HCT116 (cell line): Measurements from ENCODE around the gene STRIP1.

ENCODE experiments used
- ATF3 ChIP-seq: IDR thresholded peaks from 2 replicates; pipeline ENCODE4 v1.6.1; 2012
- CEBPB ChIP-seq: IDR thresholded peaks from 2 replicates; pipeline ENCODE4 v1.6.1; 2012; ENCODE audit warnings: low read depth
- EGR1 ChIP-seq: IDR thresholded peaks from 2 replicates; pipeline ENCODE4 v1.6.1; 2012; ENCODE audit warnings: low read depth
- EZH2 ChIP-seq: fragments of 200-600 bp; sonication (generic); IDR thresholded peaks from 2 replicates; pipeline ENCODE4 v1.6.1; 2017; ENCODE audit warnings: antibody characterized with exemption, mixed run types
- FOSL1 ChIP-seq: IDR thresholded peaks from 2 replicates; pipeline ENCODE4 v1.6.1; 2012; ENCODE audit warnings: low read depth
- MAX ChIP-seq: IDR thresholded peaks from 2 replicates; pipeline ENCODE4 v1.6.1; 2012
- POLR2A ChIP-seq: IDR thresholded peaks from 2 replicates; pipeline ENCODE4 v1.7.0; 2011; ENCODE audit warnings: borderline replicate concordance; ENCODE audit not compliant: insufficient read depth, insufficient read length; ENCODE audit errors: extremely low read depth
- POLR2AphosphoS5 ChIP-seq: IDR thresholded peaks from 2 replicates; pipeline ENCODE4 v1.6.1; 2011; ENCODE audit warnings: mild to moderate bottlenecking, low read depth, low read length, moderate library complexity
- RAD21 ChIP-seq: IDR thresholded peaks from 2 replicates; pipeline ENCODE4 v1.6.1; 2012; ENCODE audit warnings: low read depth, mild to moderate bottlenecking
- REST ChIP-seq: IDR thresholded peaks from 2 replicates; pipeline ENCODE4 v1.6.1; 2012; ENCODE audit warnings: low read depth
- SIN3A ChIP-seq: IDR thresholded peaks from 2 replicates; pipeline ENCODE4 v1.6.1; 2012; ENCODE audit warnings: low read depth
- ZNF274 ChIP-seq: fragments of 200-500 bp; sonication (Bioruptor generic); IDR thresholded peaks from 2 replicates; pipeline ENCODE4 v1.6.1; 2014; ENCODE audit warnings: mild to moderate bottlenecking, low read depth, low read length, inconsistent platforms
- TF ChIP-seq, protein P1 (sequence below), 3 experiments: fragments of 200-600 bp in 1 of 3; sonication (generic) in 1 of 3; IDR thresholded peaks in 2 of 3; conservative IDR thresholded peaks in 1 of 3; 2 replicates each; pipeline ENCODE4 v1.5.1; 2012 to 2017; ENCODE audit warnings: low read depth in 2 of 3, low read length in 2 of 3, antibody characterized with exemption in 1 of 3, borderline replicate concordance in 1 of 3, control low read depth in 1 of 3, mild to moderate bottlenecking in 1 of 3, mixed read lengths in 1 of 3, mixed run types in 1 of 3, moderate library complexity in 1 of 3; ENCODE audit not compliant: insufficient read depth in 1 of 3

DNA sequence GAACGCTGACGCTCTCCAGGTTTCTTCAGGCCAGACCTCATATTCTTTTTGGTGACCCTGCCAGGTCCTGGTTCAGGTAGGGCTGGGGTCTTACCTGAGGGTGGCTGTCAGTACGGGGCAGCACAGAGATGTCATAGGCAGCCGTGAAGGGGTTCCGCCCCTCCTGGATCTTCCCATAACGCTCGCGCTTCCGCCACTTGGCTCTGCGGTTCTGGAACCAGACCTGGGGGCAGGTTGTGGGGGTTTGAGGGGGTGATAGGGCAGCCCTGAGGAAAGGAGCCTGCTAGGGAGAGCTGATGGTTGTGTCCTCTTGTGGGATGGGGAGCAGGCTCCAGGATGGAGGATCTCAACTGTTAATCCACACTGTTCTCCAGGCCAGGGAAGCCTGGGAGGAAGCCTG is 26.9 kb downstream of the STRIP1 start:
- no peak for TF ChIP-seq CEBPB
- TF ChIP-seq FOSL1, result no peak
- no peak for TF ChIP-seq SIN3A
- TF ChIP-seq, protein P1, sequence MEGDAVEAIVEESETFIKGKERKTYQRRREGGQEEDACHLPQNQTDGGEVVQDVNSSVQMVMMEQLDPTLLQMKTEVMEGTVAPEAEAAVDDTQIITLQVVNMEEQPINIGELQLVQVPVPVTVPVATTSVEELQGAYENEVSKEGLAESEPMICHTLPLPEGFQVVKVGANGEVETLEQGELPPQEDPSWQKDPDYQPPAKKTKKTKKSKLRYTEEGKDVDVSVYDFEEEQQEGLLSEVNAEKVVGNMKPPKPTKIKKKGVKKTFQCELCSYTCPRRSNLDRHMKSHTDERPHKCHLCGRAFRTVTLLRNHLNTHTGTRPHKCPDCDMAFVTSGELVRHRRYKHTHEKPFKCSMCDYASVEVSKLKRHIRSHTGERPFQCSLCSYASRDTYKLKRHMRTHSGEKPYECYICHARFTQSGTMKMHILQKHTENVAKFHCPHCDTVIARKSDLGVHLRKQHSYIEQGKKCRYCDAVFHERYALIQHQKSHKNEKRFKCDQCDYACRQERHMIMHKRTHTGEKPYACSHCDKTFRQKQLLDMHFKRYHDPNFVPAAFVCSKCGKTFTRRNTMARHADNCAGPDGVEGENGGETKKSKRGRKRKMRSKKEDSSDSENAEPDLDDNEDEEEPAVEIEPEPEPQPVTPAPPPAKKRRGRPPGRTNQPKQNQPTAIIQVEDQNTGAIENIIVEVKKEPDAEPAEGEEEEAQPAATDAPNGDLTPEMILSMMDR (IDR thresholded peaks at IDR 0.05 in 2 of 3, conservative IDR thresholded peaks at IDR 0.05 in 1 of 3; ENCODE audit: borderline replicate concordance in 1 of 3, insufficient read depth in 1 of 3, low read depth in 2 of 3, low read length in 2 of 3), result no peak
- TF ChIP-seq RAD21, result no peak
- TF ChIP-seq ZNF274, result no peak
- no peak for TF ChIP-seq POLR2AphosphoS5
- TF ChIP-seq POLR2A, result no peak
- TF ChIP-seq REST, result no peak
- no peak for TF ChIP-seq MAX
- TF ChIP-seq EGR1, result no peak
- TF ChIP-seq EZH2, result no peak
- no peak for TF ChIP-seq ATF3
